GM12892 (cell line): Measurements from ENCODE around the gene MIF.
A peak's percentile ranks its signal among the peaks of the same experiment; 100 is the strongest.
"Not testable (repeated sequence)": the region's sequence is repeated elsewhere in the genome, so short reads cannot be mapped to it uniquely, and the experiment has no call there.

ENCODE experiments used
- DNase-seq: peaks from one replicate; pipeline ENCODE4 v3.0.0; 2011; ENCODE audit not compliant: insufficient read length
- FAIRE-seq: peaks from 2 replicates; lab custom pipeline; 2011; peaks lifted over from hg19 to GRCh38; lab: Jason Lieb, UNC
- POLR2A ChIP-seq: IDR thresholded peaks from 2 replicates; pipeline ENCODE4 v1.6.1; 2011; ENCODE audit warnings: low read depth, low read length, control low read depth
- POLR2AphosphoS5 ChIP-seq: IDR thresholded peaks from 2 replicates; pipeline ENCODE4 v1.6.1; 2011; ENCODE audit warnings: low read depth, low read length, control low read depth
- TAF1 ChIP-seq: IDR thresholded peaks from 2 replicates; pipeline ENCODE4 v1.6.1; 2011; ENCODE audit warnings: low read depth, mild to moderate bottlenecking, control low read depth, low read length, borderline replicate concordance

Gene MIF

GRCh38 chr22:23856721-23857605 is 37.2 kb upstream of the MIF start:
- FAIRE-seq, result no peak
- DNase-seq, result peak; percentile 65
- no peak for TF ChIP-seq POLR2A
- no peak for TF ChIP-seq TAF1
- TF ChIP-seq POLR2AphosphoS5, result no peak

- TF ChIP-seq POLR2AphosphoS5 (peak; percentile 92), POLR2A (peak; percentile 88), TAF1 (peak; percentile 83)
- DNase-seq (peak; percentile 96), FAIRE-seq (peak; percentile 99)
Measured at GRCh38 chr22:23857606-23858483, 36.3 kb upstream of the MIF start, which contains the start of gene SLC2A11. Gene SLC2A11, plus strand, starts transcription at chr22:23857875. Its CDS starts 125 bp downstream, at chr22:23858000.

- DNase-seq (no peak), FAIRE-seq (no peak)
- no peak for TF ChIP-seq POLR2A
- no peak for TF ChIP-seq TAF1
- TF ChIP-seq POLR2AphosphoS5, result no peak
Measured at GRCh38 chr22:23858484-23858815, 35.7 kb upstream of the MIF start.

GRCh38 chr22:23859201-23859600 is 35.0 kb upstream of the MIF start:
- FAIRE-seq (no peak), DNase-seq (no peak)
- TF ChIP-seq POLR2AphosphoS5 (no peak), POLR2A (no peak), TAF1 (no peak)

GRCh38 chr22:23860187-23860586 is 34.0 kb upstream of the MIF start:
- not testable (repeated sequence) for FAIRE-seq

GRCh38 chr22:23862103-23862502 is 32.1 kb upstream of the MIF start:
- FAIRE-seq (no peak), DNase-seq (no peak)
- TF ChIP-seq TAF1, result no peak
- no peak for TF ChIP-seq POLR2AphosphoS5
- no peak for TF ChIP-seq POLR2A

More at GRCh38 chr22:23860187-23860586, 34.0 kb upstream of the MIF start:
- not testable (repeated sequence) for DNase-seq

GRCh38 chr22:23864499-23865154 is 29.6 kb upstream of the MIF start:
- DNase-seq, FAIRE-seq: not testable (repeated sequence)

GRCh38 chr22:23868580-23868979 is 25.6 kb upstream of the MIF start:
- no peak for DNase-seq
- FAIRE-seq, result no peak
- TF ChIP-seq TAF1 (no peak), POLR2AphosphoS5 (no peak), POLR2A (no peak)

- DNase-seq, result no peak
- no peak for TF ChIP-seq POLR2A
- no peak for TF ChIP-seq TAF1
- TF ChIP-seq POLR2AphosphoS5, result no peak
- FAIRE-seq, result no peak
Measured at GRCh38 chr22:23874871-23875270, 19.3 kb upstream of the MIF start.

- DNase-seq, result no peak
- TF ChIP-seq POLR2A, result no peak
- no peak for FAIRE-seq
Measured at GRCh38 chr22:23875801-23876200, 18.4 kb upstream of the MIF start.

GRCh38 chr22:23877566-23877965 is 16.6 kb upstream of the MIF start:
- TF ChIP-seq TAF1, result no peak
- TF ChIP-seq POLR2A, result no peak
- no peak for TF ChIP-seq POLR2AphosphoS5
- FAIRE-seq (no peak), DNase-seq (no peak)

- no peak for FAIRE-seq
- DNase-seq, result no peak
- no peak for TF ChIP-seq POLR2AphosphoS5
- TF ChIP-seq TAF1, result no peak
- no peak for TF ChIP-seq POLR2A
Measured at GRCh38 chr22:23878219-23878618, 16.0 kb upstream of the MIF start.

GRCh38 chr22:23882370-23882769 is 11.8 kb upstream of the MIF start:
- no peak for FAIRE-seq
- no peak for TF ChIP-seq POLR2AphosphoS5
- no peak for TF ChIP-seq TAF1
- TF ChIP-seq POLR2A, result no peak

More at GRCh38 chr22:23882370-23882769, 11.8 kb upstream of the MIF start:
- no peak for DNase-seq
